GM12878 (cell line): ENCODE data around the gene MAGI2. TPM values are rescaled to one million over a fixed set of nuclear protein-coding genes. Genes with fewer than 3 reads are reported as not detected.

Source experiments
- ATAC-seq: fragments of 200-7000 bp; cut with Tn5 transposase; 3 replicates; pipeline ENCODE4 v1.9.1; 2020; ENCODE audit warnings: mild to moderate bottlenecking, moderate library complexity
- BruUV-seq: library from RNA; stranded (reverse); fragments of 400-500 nt; replicated peaks from 2 replicates; lab custom pipeline; 2021; lab: Mats Ljungman, UMichigan
- CTCF ChIA-PET: fragments of 300-600 bp; sonication (Branson Sonifier 250); formaldehyde crosslinking; extraction: SDS; loops from one replicate; lab custom pipeline; 2021; ENCODE audit warnings: inconsistent platforms; lab: Yijun Ruan, JAX
- POLR2A ChIA-PET: fragments of 350-600 bp; formaldehyde crosslinking; extraction: SDS; loops from one replicate; lab custom pipeline; 2021; ENCODE audit warnings: inconsistent platforms; lab: Charles Lee
- RAD21 ChIA-PET: fragments of 300-600 bp; sonication (Branson Sonifier 250); formaldehyde crosslinking; loops from one replicate; lab custom pipeline; 2023; ENCODE audit warnings: antibody characterized with exemption; ENCODE audit not compliant: unreplicated experiment; lab: Charles Lee
- SMC1A ChIA-PET: fragments of 300-600 bp; sonication (Branson Sonifier 250); formaldehyde crosslinking; loops from one replicate; lab custom pipeline; 2023; ENCODE audit not compliant: unreplicated experiment, uncharacterized antibody; lab: Charles Lee
- DNase-seq: peaks from one replicate; pipeline ENCODE4 v3.0.0-alpha.2; 2011; ENCODE audit warnings: low read depth, low spot score
- FAIRE-seq: peaks from 3 replicates; lab custom pipeline; 2011; peaks lifted over from hg19 to GRCh38; lab: Jason Lieb, UNC
- H2AFZ ChIP-seq: 2 replicates; pipeline ENCODE4 v1.6.0; 2011; ENCODE audit warnings: low read depth, low read length, control low read depth; ENCODE audit not compliant: control insufficient read depth
- H3K27ac ChIP-seq: 2 replicates; pipeline ENCODE4 v1.5.1; 2011; ENCODE audit warnings: control low read depth; ENCODE audit not compliant: control insufficient read depth, insufficient read depth
- H3K27me3 ChIP-seq, 2 experiments: replicated peaks in 1 of 2; 2 replicates each; pipeline versions ENCODE4 v1.6.0 to v1.6.1; 2011; ENCODE audit warnings: low read length in 1 of 2; ENCODE audit not compliant: control insufficient read depth in 2 of 2, insufficient read depth in 2 of 2
- H3K36me3 ChIP-seq, 2 experiments: 2 replicates each; pipeline ENCODE4 v1.5.1; 2011; ENCODE audit warnings: low read length in 1 of 2; ENCODE audit not compliant: control insufficient read depth in 2 of 2, insufficient read depth in 2 of 2
- H3K4me1 ChIP-seq: 2 replicates; pipeline ENCODE4 v1.6.1; 2011; ENCODE audit warnings: mild to moderate bottlenecking, low read length, moderate library complexity, mixed read lengths; ENCODE audit not compliant: control insufficient read depth, insufficient read depth
- H3K4me2 ChIP-seq: 2 replicates; pipeline ENCODE4 v1.6.0; 2011; ENCODE audit warnings: control low read depth; ENCODE audit not compliant: control insufficient read depth, insufficient read depth
- H3K4me3 ChIP-seq: fragments of 200-600 bp; sonication (generic); 2 replicates; pipeline ENCODE4 v1.5.1; 2016
- H3K79me2 ChIP-seq: 2 replicates; pipeline ENCODE4 v1.6.0; 2011; ENCODE audit warnings: low read length; ENCODE audit not compliant: control insufficient read depth, insufficient read depth
- H3K9ac ChIP-seq: 2 replicates; pipeline ENCODE4 v1.8.0; 2011; ENCODE audit warnings: low read length, control low read depth, mixed read lengths; ENCODE audit not compliant: control insufficient read depth, insufficient read depth
- H3K9me3 ChIP-seq: replicated peaks from 3 replicates; pipeline ENCODE4 v1.5.1; 2011; ENCODE audit warnings: mild to moderate bottlenecking, low read length; ENCODE audit not compliant: control insufficient read depth, insufficient read depth
- H4K20me1 ChIP-seq: 2 replicates; pipeline ENCODE4 v1.6.0; 2011; ENCODE audit not compliant: control insufficient read depth, insufficient read depth
- CBX5 ChIP-seq: sonication (generic); IDR thresholded peaks from 2 replicates; pipeline ENCODE4 v1.6.1; 2016; ENCODE audit warnings: low read depth, moderate library complexity, mild to moderate bottlenecking, inconsistent platforms
- CHD1 ChIP-seq: IDR thresholded peaks from 2 replicates; pipeline ENCODE4 v1.6.1; 2012; ENCODE audit warnings: low read depth, low read length, improper control_type of control experiment
- MEF2B ChIP-seq: fragments of 450-650 bp; IDR thresholded peaks from 2 replicates; pipeline ENCODE4 v1.6.1; 2018; ENCODE audit warnings: mild to moderate bottlenecking, moderate library complexity; ENCODE audit not compliant: partially characterized antibody, poor library complexity, severe bottlenecking
- MTA3 ChIP-seq: IDR thresholded peaks from 2 replicates; pipeline ENCODE4 v1.6.1; 2012; ENCODE audit warnings: low read length, inconsistent platforms, borderline replicate concordance
- PML ChIP-seq: IDR thresholded peaks from 2 replicates; pipeline ENCODE4 v1.6.1; 2012; ENCODE audit warnings: low read length, inconsistent platforms
- POLR2A ChIP-seq: IDR thresholded peaks from 2 replicates; pipeline ENCODE4 v1.6.1; 2011; ENCODE audit warnings: low read depth, mild to moderate bottlenecking, low read length
- SMARCA5 ChIP-seq: fragments of 450-650 bp; IDR thresholded peaks from 2 replicates; pipeline ENCODE4 v1.6.1; 2017; ENCODE audit warnings: mild to moderate bottlenecking
- SPI1 ChIP-seq: IDR thresholded peaks from 2 replicates; pipeline ENCODE4 v1.6.1; 2011; ENCODE audit warnings: low read depth, mild to moderate bottlenecking, low read length, moderate library complexity, borderline replicate concordance; ENCODE audit not compliant: insufficient read depth
- WGBS: methylation state at CpG from one replicate; pipeline ENCODE4 v1.1.6; 2016; ENCODE audit warnings: low lambda C conversion rate; ENCODE audit not compliant: insufficient replicate concordance, insufficient coverage; ENCODE audit errors: missing lambda C conversion rate; 5-methylcytosine and 5-hydroxymethylcytosine counted together
- in situ Hi-C: fragments of 300-500 bp; cut with MboI; formaldehyde crosslinking; loops from 9 replicates; pipeline ENCODE4 v1.14.3; 2018; ENCODE audit warnings: mixed read lengths
- intact Hi-C: fragments of 100-400 bp; cut with micrococcal nuclease; formaldehyde crosslinking; loops from one replicate; pipeline ENCODE4 v1.14.2; 2022; ENCODE audit not compliant: unreplicated experiment
- polyA plus RNA-seq, 11 experiments: library from polyadenylated mRNA; depleted of rRNA in 4 of 11; unstranded in 6 of 11; stranded (reverse) in 5 of 11; fragments of >200 nt; fragmentation: Nextera tagmentation in 4 of 11; fragmentation: Illumina TruSeq in 1 of 11; extraction: Ambion mirVana in 4 of 11; extraction: Trizol in 1 of 11; gene quantifications; 1 replicate in 1 of 11; 2 replicates in 10 of 11; pipeline versions ENCODE4 v1.2.1 to v1.2.3, GENCODE V29; 2011 to 2016; ENCODE audit warnings: inconsistent platforms in 2 of 11, missing spikeins in 2 of 11, low read depth in 1 of 11
- total RNA-seq, 4 experiments: library from RNA; depleted of rRNA in 3 of 4; stranded (reverse); fragments of >200 nt in 3 of 4; fragmentation: Illumina TruSeq in 1 of 4; extraction: Trizol in 1 of 4; gene quantifications; 2 replicates each; pipeline versions ENCODE4 v1.2.1 to v1.2.3, GENCODE V29; 2013 to 2021
- TF ChIP-seq, protein P1 (sequence below): fragments of 450-650 bp; formaldehyde crosslinking; IDR thresholded peaks from 2 replicates; pipeline ENCODE4 v1.5.0; 2022; ENCODE audit warnings: mild to moderate bottlenecking, missing genetic modification characterization

Gene MAGI2
- total and polyA plus RNA-seq, 10 of the 15 experiments (the other 5 are each of a cell fraction or from before 2014, with no cell fraction given): 0.01 to 0.31 (median 0.05) TPM; not detected in 2

DNA sequence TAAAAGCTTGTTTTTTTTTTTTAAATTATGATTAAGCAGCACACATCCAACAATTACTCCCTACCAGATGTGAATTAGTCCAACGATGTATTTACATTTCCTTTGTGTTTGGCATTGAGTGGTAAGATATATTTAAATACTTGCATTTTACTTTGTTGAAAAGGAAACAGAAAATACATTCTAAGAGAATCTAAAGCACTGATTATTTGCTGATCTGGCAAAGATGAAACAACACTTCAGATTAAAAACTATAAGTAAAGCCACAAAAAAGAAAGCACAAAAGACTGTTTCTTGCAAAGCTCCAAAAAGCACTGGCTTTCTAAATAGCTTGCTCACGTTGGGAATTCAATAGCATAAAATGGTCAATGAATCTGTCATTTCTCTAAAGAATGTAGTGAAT is 1188.4 kb downstream of the MAGI2 start:
- Histone ChIP-seq H3K79me2 (no peaks in the 10 kb centered on the region), H4K20me1 (no peaks in the 10 kb centered on the region), H3K36me3 (no peaks in the 10 kb centered on the region), H3K9ac (no peak overlapping the region), H3K4me2 (no peak overlapping the region), H3K4me3 (no peak overlapping the region), H3K9me3 (no peaks in the 10 kb centered on the region), H3K27me3 (no peaks in the 10 kb centered on the region), H3K27ac (no peak overlapping the region), H3K4me1 (no peaks in the 10 kb centered on the region), H2AFZ (no peak overlapping the region)
- ChIA-PET RAD21 (no interaction called here), POLR2A (no interaction called here), CTCF (no interaction called here), SMC1A (no interaction called here)
- no peak for FAIRE-seq
- no peak for ATAC-seq
- TF ChIP-seq PML: no peak
- no peak for TF ChIP-seq CBX5
- no TSS peak for BruUV-seq
- no peak for DNase-seq
- intact Hi-C loops: no loop called here
- WGBS: 0% methylated on average over 2 of the region's 2 CpGs
- in situ Hi-C loops: no loop called here

DNA sequence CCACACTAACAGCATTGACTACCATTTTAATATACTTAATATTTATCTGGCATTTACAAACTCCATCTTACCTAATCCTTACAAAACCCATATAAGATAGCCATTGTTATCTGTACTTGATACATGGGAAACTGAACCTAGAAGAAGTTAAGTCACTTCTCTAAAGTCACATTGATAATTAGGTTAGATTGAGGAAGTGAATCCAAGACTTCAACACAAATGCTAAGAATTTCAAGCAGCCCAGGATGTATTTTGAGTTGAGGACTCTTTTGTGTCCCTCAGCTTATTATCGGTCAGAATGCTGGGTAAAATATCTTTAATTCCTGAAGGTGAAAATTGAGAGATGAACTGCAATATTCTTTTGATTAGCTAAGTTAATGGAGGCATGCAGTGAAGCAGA is 1189.4 kb downstream of the MAGI2 start:
- DNase-seq: no peak

More for the DNA sequence above, 1189.4 kb downstream of the MAGI2 start:
- Histone ChIP-seq H3K4me1 (no peaks in the 10 kb centered on the region), H3K9ac (no peak overlapping the region), H2AFZ (no peak overlapping the region), H3K4me2 (no peak overlapping the region), H3K4me3 (no peak overlapping the region), H3K27ac (no peak overlapping the region), H4K20me1 (no peaks in the 10 kb centered on the region), H3K36me3 (no peaks in the 10 kb centered on the region), H3K27me3 (no peaks in the 10 kb centered on the region), H3K79me2 (no peaks in the 10 kb centered on the region), H3K9me3 (no peaks in the 10 kb centered on the region)
- TF ChIP-seq CHD1 (no peak), POLR2A (no peak), SMARCA5 (no peak), SPI1 (peak; percentile 52; the same call in 1 of the 2 replicates), MEF2B (no peak), MTA3 (no peak)
- TF ChIP-seq, protein P1, sequence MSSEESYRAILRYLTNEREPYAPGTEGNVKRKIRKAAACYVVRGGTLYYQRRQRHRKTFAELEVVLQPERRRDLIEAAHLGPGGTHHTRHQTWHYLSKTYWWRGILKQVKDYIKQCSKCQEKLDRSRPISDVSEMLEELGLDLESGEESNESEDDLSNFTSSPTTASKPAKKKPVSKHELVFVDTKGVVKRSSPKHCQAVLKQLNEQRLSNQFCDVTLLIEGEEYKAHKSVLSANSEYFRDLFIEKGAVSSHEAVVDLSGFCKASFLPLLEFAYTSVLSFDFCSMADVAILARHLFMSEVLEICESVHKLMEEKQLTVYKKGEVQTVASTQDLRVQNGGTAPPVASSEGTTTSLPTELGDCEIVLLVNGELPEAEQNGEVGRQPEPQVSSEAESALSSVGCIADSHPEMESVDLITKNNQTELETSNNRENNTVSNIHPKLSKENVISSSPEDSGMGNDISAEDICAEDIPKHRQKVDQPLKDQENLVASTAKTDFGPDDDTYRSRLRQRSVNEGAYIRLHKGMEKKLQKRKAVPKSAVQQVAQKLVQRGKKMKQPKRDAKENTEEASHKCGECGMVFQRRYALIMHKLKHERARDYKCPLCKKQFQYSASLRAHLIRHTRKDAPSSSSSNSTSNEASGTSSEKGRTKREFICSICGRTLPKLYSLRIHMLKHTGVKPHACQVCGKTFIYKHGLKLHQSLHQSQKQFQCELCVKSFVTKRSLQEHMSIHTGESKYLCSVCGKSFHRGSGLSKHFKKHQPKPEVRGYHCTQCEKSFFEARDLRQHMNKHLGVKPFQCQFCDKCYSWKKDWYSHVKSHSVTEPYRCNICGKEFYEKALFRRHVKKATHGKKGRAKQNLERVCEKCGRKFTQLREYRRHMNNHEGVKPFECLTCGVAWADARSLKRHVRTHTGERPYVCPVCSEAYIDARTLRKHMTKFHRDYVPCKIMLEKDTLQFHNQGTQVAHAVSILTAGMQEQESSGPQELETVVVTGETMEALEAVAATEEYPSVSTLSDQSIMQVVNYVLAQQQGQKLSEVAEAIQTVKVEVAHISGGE (CRISPR knock-in tag): no peak
- no TSS peak for BruUV-seq
- ChIA-PET SMC1A (interaction anchor here (1.6 kb wide), 1 partner anchor 15 kb away, joined by 4 read pairs; no protein-coding TSS in a partner anchor), RAD21 (no interaction called here), CTCF (no interaction called here), POLR2A (interaction anchor here (0.5 kb wide), 1 partner anchor 39 kb away, joined by 3 read pairs; no protein-coding TSS in a partner anchor)
- WGBS: 0% methylated on average over 1 of the region's 1 CpG
- in situ Hi-C loops (no loop called here), intact Hi-C loops (no loop called here)
- ATAC-seq: no peak
- no peak for FAIRE-seq
